ENCODE results near the gene PCNX2. TPM values are rescaled to one million over a fixed set of nuclear protein-coding genes. Genes with fewer than 3 reads are reported as not detected.

Gene PCNX2
- total RNA-seq, 4 donors from 2014 or later, result 12.1 to 35.1 (median 15.8) TPM

- no peak for DNase-seq
- Histone ChIP-seq H3K9me3 (no peaks in the 10 kb centered on the region), H3K27me3 (no peaks in the 10 kb centered on the region), H3K4me3 (replicated peaks in 1 of 3) (no peak overlapping the region), H3K27ac (no peak overlapping the region), H3K4me1 (peaks cover 0 to 3% of the 10 kb centered on the region in 2 donors), H3K36me3 (no peaks in the 10 kb centered on the region)
- intact Hi-C loops (cut with DNase I), result no loop called here
- 96% methylated on average over 2 of the region's 2 CpGs for WGBS, 2 donors
- TF ChIP-seq POLR2A (IDR thresholded peaks at IDR 0.05) (no peak), CTCF (IDR thresholded peaks at IDR 0.05) (no peak)
Measured at GRCh38 chr1:233065685-233066084, 229.8 kb downstream of the PCNX2 start.

- intact Hi-C loops (cut with DNase I), result no loop called here
- WGBS, 2 donors, result 82 to 91% methylated on average over 1 of the region's 1 CpG
- TF ChIP-seq POLR2A (IDR thresholded peaks at IDR 0.05), result no peak
- DNase-seq, result no peak
- H3K4me3 ChIP-seq (replicated peaks in 1 of 3), result no peak overlapping the region
- H3K36me3 ChIP-seq, result no peaks in the 10 kb centered on the region
- no peak overlapping the region for H3K27ac ChIP-seq
- peaks cover 0 to 3% of the 10 kb centered on the region in 2 donors for H3K4me1 ChIP-seq
- no peaks in the 10 kb centered on the region for H3K9me3 ChIP-seq
- no peaks in the 10 kb centered on the region for H3K27me3 ChIP-seq
Measured at GRCh38 chr1:233064988-233065387, 230.5 kb downstream of the PCNX2 start.

GRCh38 chr1:233063462-233063861 is 232.1 kb downstream of the PCNX2 start:
- Histone ChIP-seq H3K36me3 (no peaks in the 10 kb centered on the region), H3K27ac (no peak overlapping the region), H3K9me3 (no peaks in the 10 kb centered on the region), H3K4me1 (peaks cover 0 to 3% of the 10 kb centered on the region in 2 donors), H3K27me3 (no peaks in the 10 kb centered on the region), H3K4me3 (replicated peaks in 1 of 3) (no peak overlapping the region)
- intact Hi-C loops (cut with DNase I), result no loop called here
- TF ChIP-seq CTCF (IDR thresholded peaks at IDR 0.05) (no peak), POLR2A (IDR thresholded peaks at IDR 0.05) (no peak)
- DNase-seq, result no peak

GRCh38 chr1:233061265-233061664 is 234.3 kb downstream of the PCNX2 start:
- peak; percentile 13 to 25 for DNase-seq
- WGBS, 2 donors, result 33 to 45% methylated on average over 5 of the region's 5 CpGs
- no peaks in the 10 kb centered on the region for H3K27me3 ChIP-seq
- TF ChIP-seq POLR2A (IDR thresholded peaks at IDR 0.05), result no peak
- no peak for TF ChIP-seq CTCF (IDR thresholded peaks at IDR 0.05)
- H3K4me3 ChIP-seq (replicated peaks in 1 of 3), result no peak overlapping the region
- H3K9me3 ChIP-seq, result no peaks in the 10 kb centered on the region
- intact Hi-C loops (cut with DNase I), result no loop called here
- no peak overlapping the region for H3K27ac ChIP-seq
- peaks cover 0 to 3% of the 10 kb centered on the region in 2 donors for H3K4me1 ChIP-seq
- H3K36me3 ChIP-seq, result no peaks in the 10 kb centered on the region

GRCh38 chr1:233060461-233060994 is 235.0 kb downstream of the PCNX2 start:
- Histone ChIP-seq H3K27me3 (no peaks in the 10 kb centered on the region), H3K36me3 (no peaks in the 10 kb centered on the region), H3K4me3 (replicated peaks in 1 of 3) (no peak overlapping the region), H3K4me1 (peaks cover 0 to 3% of the 10 kb centered on the region in 2 donors), H3K9me3 (no peaks in the 10 kb centered on the region), H3K27ac (no peak overlapping the region)
- 93 to 94% methylated on average over 2 to 3 of the region's 3 CpGs for WGBS, 2 donors
- TF ChIP-seq CTCF (IDR thresholded peaks at IDR 0.05) (no peak), POLR2A (IDR thresholded peaks at IDR 0.05) (no peak)
- intact Hi-C loops (cut with DNase I), result no loop called here
- no peak for DNase-seq

GRCh38 chr1:233057836-233058235 is 237.7 kb downstream of the PCNX2 start:
- Histone ChIP-seq H3K27me3 (no peaks in the 10 kb centered on the region), H3K36me3 (no peaks in the 10 kb centered on the region), H3K4me3 (replicated peaks in 1 of 3) (no peak overlapping the region), H3K9me3 (no peaks in the 10 kb centered on the region), H3K4me1 (peaks cover 0 to 3% of the 10 kb centered on the region in 2 donors), H3K27ac (no peak overlapping the region)
- no peak for DNase-seq
- 73 to 78% methylated on average over 3 of the region's 3 CpGs for WGBS, 2 donors
- intact Hi-C loops (cut with DNase I), result no loop called here
- TF ChIP-seq CTCF (IDR thresholded peaks at IDR 0.05), result no peak
